Naive thymus-derived CD4-positive, alpha-beta T cell (primary cell): ENCODE measurements around the gene PIN1. TPM values are rescaled to one million over a fixed set of nuclear protein-coding genes. Genes with fewer than 3 reads are reported as not detected.
A peak's percentile ranks its signal among the peaks of the same experiment; 100 is the strongest.

ENCODE experiments used
- ATAC-seq: fragments of 150-1000 bp; cut with Tn5 transposase; 2 replicates; pipeline ENCODE4 v1.10.0; 2021; ENCODE audit warnings: mild to moderate bottlenecking, moderate library complexity
- CTCF ChIA-PET: fragments of 350-600 bp; sonication (Branson Sonifier 250); formaldehyde crosslinking; loops from one replicate; lab custom pipeline; 2021; ENCODE audit warnings: antibody characterized with exemption; lab: Charles Lee
- POLR2A ChIA-PET: fragments of 350-600 bp; sonication (Branson Sonifier 250); formaldehyde crosslinking; loops from one replicate; lab custom pipeline; 2021; ENCODE audit warnings: antibody characterized with exemption, inconsistent platforms; lab: Charles Lee
- DNase-seq, 9 donors: peaks; one replicate each; pipeline versions ENCODE4 v3.0.0 to v3.0.0-alpha.2; 2020 to 2022; ENCODE audit warnings: mixed read lengths in 1 of 9
- H3K27ac ChIP-seq: one replicate; pipeline ENCODE4 v1.7.0; 2013; ENCODE audit warnings: mild to moderate bottlenecking, low read depth, low read length, moderate library complexity
- H3K27me3 ChIP-seq, 2 donors: one replicate each; pipeline ENCODE4 v1.7.0; 2013; ENCODE audit warnings: low read length in 2 of 2, mild to moderate bottlenecking in 2 of 2, moderate library complexity in 2 of 2; ENCODE audit not compliant: control insufficient read depth in 2 of 2, insufficient read depth in 2 of 2
- H3K36me3 ChIP-seq, 3 experiments: 1 replicate in 2 of 3; 2 replicates in 1 of 3; pipeline ENCODE4 v1.7.0; 2013; ENCODE audit warnings: low read length in 3 of 3, mild to moderate bottlenecking in 3 of 3, moderate library complexity in 1 of 3; ENCODE audit not compliant: insufficient read depth in 3 of 3, control insufficient read depth in 2 of 3
- H3K4me1 ChIP-seq, 2 donors: one replicate each; pipeline ENCODE4 v1.7.0; 2013; ENCODE audit warnings: low read length in 2 of 2, mild to moderate bottlenecking in 2 of 2, moderate library complexity in 1 of 2; ENCODE audit not compliant: control insufficient read depth in 2 of 2, insufficient read depth in 2 of 2
- H3K4me3 ChIP-seq: 2 replicates; pipeline ENCODE4 v1.7.0; 2013; ENCODE audit warnings: mild to moderate bottlenecking, low read length
- H3K9me3 ChIP-seq, 3 experiments: 1 replicate in 2 of 3; 2 replicates in 1 of 3; pipeline ENCODE4 v1.7.0; 2013; ENCODE audit warnings: low read length in 3 of 3; ENCODE audit not compliant: control insufficient read depth in 2 of 3
- H3K27ac Mint-ChIP-seq, 9 donors: one replicate each; pipeline ENCODE4 v1.8.0; 2020 to 2022; ENCODE audit warnings: mixed read lengths in 9 of 9, mild to moderate bottlenecking in 8 of 9, moderate library complexity in 5 of 9, inconsistent platforms in 2 of 9
- H3K27me3 Mint-ChIP-seq, 5 donors: one replicate each; pipeline ENCODE4 v1.8.0; 2021 to 2022; ENCODE audit warnings: mixed read lengths in 5 of 5, mild to moderate bottlenecking in 1 of 5
- H3K36me3 Mint-ChIP-seq, 5 donors: one replicate each; pipeline ENCODE4 v1.8.0; 2020 to 2022; ENCODE audit warnings: mixed read lengths in 5 of 5, mild to moderate bottlenecking in 3 of 5, inconsistent platforms in 1 of 5
- H3K4me1 Mint-ChIP-seq, 7 donors: one replicate each; pipeline ENCODE4 v1.8.0; 2020 to 2022; ENCODE audit warnings: mixed read lengths in 7 of 7, mild to moderate bottlenecking in 3 of 7, inconsistent platforms in 1 of 7
- H3K4me3 Mint-ChIP-seq, 10 donors: one replicate each; pipeline ENCODE4 v1.8.0; 2020 to 2022; ENCODE audit warnings: mild to moderate bottlenecking in 10 of 10, mixed read lengths in 10 of 10, moderate library complexity in 6 of 10, inconsistent platforms in 2 of 10
- H3K9me3 Mint-ChIP-seq, 11 donors: one replicate each; pipeline ENCODE4 v1.8.0; 2020 to 2022; ENCODE audit warnings: mixed read lengths in 11 of 11, mild to moderate bottlenecking in 4 of 11, inconsistent platforms in 1 of 11, moderate library complexity in 1 of 11
- intact Hi-C, 2 donors: fragments of 100-400 bp; cut with micrococcal nuclease; formaldehyde crosslinking; loops; one replicate each; pipeline ENCODE4 v1.15.1; 2023
- polyA plus RNA-seq, 2 donors: library from polyadenylated mRNA; unstranded; fragments of 300-500 nt; fragmentation: Illumina TruSeq; gene quantifications; one replicate each; pipeline ENCODE4 v1.2.3, GENCODE V29; 2021
- total RNA-seq, 6 experiments: library from RNA in 5 of 6; stranded (reverse) in 5 of 6; gene quantifications; 1 replicate in 5 of 6; 2 replicates in 1 of 6; pipeline ENCODE4 v1.2.3 and lab custom pipeline; 2021 to 2026

The PIN1 gene
- total and polyA plus RNA-seq, 7 experiments from 2014 or later = 41.4 to 94.7 (median 69.6) TPM

DNA sequence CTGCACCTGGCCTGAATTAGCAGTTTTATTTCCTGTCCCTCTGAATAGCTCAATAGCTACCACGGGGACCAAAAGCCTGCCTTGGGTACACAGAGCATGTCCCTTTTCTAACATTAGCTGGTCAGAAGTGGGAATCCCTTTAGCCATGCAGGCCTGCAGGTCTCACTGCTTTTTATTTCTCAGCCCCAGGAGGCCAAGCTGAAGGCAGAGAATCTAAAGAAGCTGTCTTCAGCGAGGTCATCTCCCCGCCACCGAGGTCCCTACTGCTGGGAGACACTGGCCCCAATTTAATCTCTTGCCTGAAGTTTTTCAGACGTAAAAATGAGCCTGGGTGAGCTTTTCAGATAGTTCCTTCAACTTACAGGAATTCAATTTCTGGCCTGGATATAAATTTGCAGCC, 40.7 kb downstream of the PIN1 start:
- H3K4me3 ChIP-seq = no peak overlapping the region
- Mint-ChIP-seq H3K4me3 (no peak overlapping the region), H3K27ac (no peak overlapping the region), H3K9me3 (no peaks in the 10 kb centered on the region), H3K4me1 (peaks cover 0 to 10% (median 7%) of the 10 kb centered on the region in 7 donors), H3K27me3 (no peaks in the 10 kb centered on the region), H3K36me3 (peaks cover 0 to 9% (median 3%) of the 10 kb centered on the region in 5 donors)
- H3K27me3 ChIP-seq = no peaks in the 10 kb centered on the region
- DNase-seq = no peak
- no peaks in the 10 kb centered on the region for H3K36me3 ChIP-seq
- ChIA-PET CTCF (no interaction called here), POLR2A (interaction anchor here (1.1 kb wide), 2 partner anchors 10 to 49 kb away, joined by 3 read pairs; no protein-coding TSS in a partner anchor)
- ATAC-seq = no peak
- no peak overlapping the region for H3K27ac ChIP-seq
- intact Hi-C loops = no loop called here
- no peaks in the 10 kb centered on the region for H3K9me3 ChIP-seq
- no peaks in the 10 kb centered on the region for H3K4me1 ChIP-seq

DNA sequence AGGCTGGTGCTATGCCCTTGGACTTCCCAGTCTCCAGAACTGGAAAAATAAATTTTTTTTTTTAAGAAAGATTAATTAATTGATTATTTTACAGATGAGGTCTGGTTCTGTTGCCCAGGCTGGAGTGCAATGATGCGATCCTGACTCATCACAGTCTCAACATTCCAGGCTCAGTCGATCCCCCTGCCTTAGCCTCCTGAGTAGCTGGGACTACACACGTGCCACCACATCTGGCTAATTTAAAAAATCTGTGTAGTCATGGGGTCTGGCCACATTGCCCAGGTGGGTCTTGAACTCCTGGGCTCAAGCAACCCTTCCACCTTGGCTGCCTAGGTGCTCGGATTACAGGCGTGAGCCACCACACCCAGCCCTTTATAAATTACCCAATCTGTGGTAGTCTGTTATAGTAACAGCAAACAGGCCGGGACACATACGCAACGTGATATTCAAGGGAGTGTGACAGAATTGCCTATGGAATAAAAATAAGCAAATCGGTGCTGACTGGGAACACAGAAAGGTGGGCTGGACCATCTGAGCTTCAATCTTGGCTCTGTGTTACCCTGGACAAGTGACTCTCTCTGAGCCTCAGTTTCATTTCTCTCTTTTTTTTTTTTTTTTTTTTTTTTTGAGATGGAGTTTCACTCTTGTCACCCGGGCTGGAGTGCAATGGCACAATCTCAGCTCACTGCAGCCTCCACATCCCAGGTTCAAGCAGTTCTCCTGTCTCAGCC, 42.8 kb downstream of the PIN1 start:
- DNase-seq (no peak), ATAC-seq (no peak)
- no peak overlapping the region for H3K4me3 Mint-ChIP-seq
- H3K27ac ChIP-seq = no peak overlapping the region
- POLR2A ChIA-PET = interaction anchor here (1.2 kb wide), 1 partner anchor 109 kb away, joined by 3 read pairs; the partner anchor contains the start of gene ZNF846
- H3K4me3 ChIP-seq = no peak overlapping the region
- no peaks in the 10 kb centered on the region for H3K9me3 ChIP-seq
- no peaks in the 10 kb centered on the region for H3K27me3 ChIP-seq
- peaks cover 0 to 3% (median 0%) of the 10 kb centered on the region in 5 donors for H3K36me3 Mint-ChIP-seq
- H3K4me1 Mint-ChIP-seq = peaks cover 0 to 9% (median 3%) of the 10 kb centered on the region in 7 donors
- intact Hi-C loops = no loop called here
- no peaks in the 10 kb centered on the region for H3K9me3 Mint-ChIP-seq
- CTCF ChIA-PET = interaction anchor here (0.7 kb wide), 1 partner anchor 27 kb away, joined by 4 read pairs; no protein-coding TSS in a partner anchor
- H3K36me3 ChIP-seq = no peaks in the 10 kb centered on the region
- no peaks in the 10 kb centered on the region for H3K4me1 ChIP-seq
- no peaks in the 10 kb centered on the region for H3K27me3 Mint-ChIP-seq
- H3K27ac Mint-ChIP-seq = peak overlapping the region in 2 of 9 donors; percentile 51 to 88

DNA sequence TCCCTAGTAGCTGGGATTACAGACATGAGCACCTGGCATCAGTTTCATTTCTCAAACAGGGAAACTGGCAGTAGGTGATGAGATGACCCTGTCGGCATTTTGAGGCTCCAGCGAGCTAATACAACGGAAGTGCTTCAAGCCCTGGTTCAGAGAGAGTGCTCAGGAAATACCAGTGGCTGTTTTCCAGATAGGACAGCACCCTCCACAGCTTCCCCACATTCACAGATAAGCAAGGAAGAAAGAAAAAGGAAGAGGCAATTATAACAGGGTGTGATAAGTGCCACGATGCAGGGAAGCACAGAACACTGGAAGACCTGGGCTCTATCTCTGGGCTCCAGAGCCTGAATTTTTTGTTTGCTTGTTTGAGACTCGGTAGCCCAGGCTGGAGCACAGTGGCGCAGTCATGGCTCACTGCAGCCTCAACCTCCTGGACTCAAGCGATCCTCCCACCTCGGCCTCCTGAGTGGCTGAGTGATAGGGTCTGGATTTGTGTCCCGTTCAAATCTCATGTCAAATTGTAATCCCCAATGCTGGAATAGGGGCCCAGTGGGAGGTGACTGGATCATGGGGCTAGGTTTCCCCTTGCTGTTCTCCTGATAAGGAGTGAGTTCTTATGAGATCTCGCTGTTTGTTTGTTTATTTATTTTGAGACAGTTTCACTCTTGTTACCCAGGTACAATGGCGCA, 43.5 kb downstream of the PIN1 start:
- peak overlapping the region in 1 of 10 donors; percentile 39 for H3K4me3 Mint-ChIP-seq
- Histone ChIP-seq H3K27me3 (no peaks in the 10 kb centered on the region), H3K4me1 (no peaks in the 10 kb centered on the region), H3K9me3 (no peaks in the 10 kb centered on the region), H3K4me3 (no peak overlapping the region), H3K27ac (no peak overlapping the region), H3K36me3 (no peaks in the 10 kb centered on the region)
- POLR2A ChIA-PET = interaction anchor here (1.2 kb wide), 1 partner anchor 110 kb away, joined by 3 read pairs; the partner anchor contains the start of gene ZNF846
- CTCF ChIA-PET = interaction anchor here (0.7 kb wide), 1 partner anchor 27 kb away, joined by 4 read pairs; no protein-coding TSS in a partner anchor
- H3K36me3 Mint-ChIP-seq = peaks cover 0 to 3% (median 0%) of the 10 kb centered on the region in 5 donors
- ATAC-seq = no peak
- no peak for DNase-seq
- peaks cover 0 to 9% (median 3%) of the 10 kb centered on the region in 7 donors for H3K4me1 Mint-ChIP-seq
- peak overlapping the region in 3 of 9 donors; percentile 29 to 88 (median 51) for H3K27ac Mint-ChIP-seq
- no peaks in the 10 kb centered on the region for H3K27me3 Mint-ChIP-seq
- intact Hi-C loops = no loop called here
- H3K9me3 Mint-ChIP-seq = no peaks in the 10 kb centered on the region

DNA sequence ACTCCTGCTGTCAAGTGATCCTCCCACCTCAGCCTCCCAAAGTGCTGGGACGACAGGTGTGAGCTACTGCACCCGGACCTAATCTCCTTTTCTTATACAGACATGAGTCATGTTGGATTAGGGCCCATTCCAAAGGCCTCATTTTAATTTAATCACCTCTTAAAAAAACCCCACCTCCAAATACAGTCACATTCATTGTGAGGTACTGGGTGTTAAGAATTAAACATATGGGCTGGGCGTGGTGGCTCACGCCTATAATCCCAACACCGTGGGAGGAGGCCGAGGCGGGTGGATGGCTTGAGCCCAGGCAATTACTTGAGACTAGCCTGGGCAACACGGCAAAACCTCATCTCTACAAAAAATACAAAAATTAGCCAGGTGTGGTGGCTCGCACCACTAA, 46.6 kb downstream of the PIN1 start:
- peaks cover 0 to 3% (median 0%) of the 10 kb centered on the region in 5 donors for H3K36me3 Mint-ChIP-seq
- CTCF ChIA-PET = no interaction called here
- Histone ChIP-seq H3K36me3 (no peaks in the 10 kb centered on the region), H3K9me3 (no peaks in the 10 kb centered on the region), H3K27ac (no peak overlapping the region), H3K27me3 (no peaks in the 10 kb centered on the region), H3K4me3 (no peak overlapping the region), H3K4me1 (no peaks in the 10 kb centered on the region)
- peaks cover 0 to 2% (median 0%) of the 10 kb centered on the region in 5 donors for H3K27me3 Mint-ChIP-seq
- no peak for ATAC-seq
- intact Hi-C loops = no loop called here
- no peak overlapping the region for H3K4me3 Mint-ChIP-seq
- H3K27ac Mint-ChIP-seq = no peak overlapping the region
- no peak for DNase-seq
- peaks cover 0 to 11% (median 3%) of the 10 kb centered on the region in 7 donors for H3K4me1 Mint-ChIP-seq
- H3K9me3 Mint-ChIP-seq = no peaks in the 10 kb centered on the region
- POLR2A ChIA-PET = no interaction called here

DNA sequence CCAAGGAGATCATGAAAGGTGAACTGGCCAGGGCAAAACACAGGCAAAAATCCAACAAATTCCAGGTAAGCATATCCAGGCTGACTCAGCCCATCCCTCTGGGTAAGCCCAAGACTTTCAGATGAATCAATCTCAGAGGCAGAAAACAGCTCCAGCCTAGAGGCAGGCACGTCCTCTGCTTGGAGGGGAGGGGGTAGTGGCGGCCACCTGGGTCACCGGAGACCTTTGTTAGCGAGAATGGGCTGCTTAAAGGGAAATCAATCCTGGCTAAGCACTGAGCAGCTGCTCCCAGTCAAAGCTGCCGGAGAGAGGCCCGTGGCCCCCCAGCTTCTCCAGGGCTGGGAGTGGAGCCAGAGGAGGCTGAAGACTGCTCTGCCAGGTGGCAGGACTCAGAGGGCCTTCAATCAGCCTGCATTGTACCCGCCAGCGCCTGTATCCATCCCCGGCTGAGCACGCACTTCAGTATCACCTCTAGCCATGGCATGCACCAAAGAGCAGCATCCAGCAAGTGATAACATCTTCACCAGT, 48.2 kb downstream of the PIN1 start:
- no peaks in the 10 kb centered on the region for H3K4me1 ChIP-seq
- no peaks in the 10 kb centered on the region for H3K36me3 ChIP-seq
- intact Hi-C loops = no loop called here
- H3K4me3 Mint-ChIP-seq = no peak overlapping the region
- H3K4me3 ChIP-seq = no peak overlapping the region
- H3K27me3 ChIP-seq = no peaks in the 10 kb centered on the region
- DNase-seq (no peak), ATAC-seq (no peak)
- H3K9me3 Mint-ChIP-seq = no peaks in the 10 kb centered on the region
- peaks cover 0 to 3% (median 0%) of the 10 kb centered on the region in 5 donors for H3K36me3 Mint-ChIP-seq
- H3K27ac ChIP-seq = no peak overlapping the region
- no peaks in the 10 kb centered on the region for H3K9me3 ChIP-seq
- ChIA-PET POLR2A (interaction anchor here (0.6 to 0.8 kb wide), 2 partner anchors 26 to 27 kb away, joined by 3 to 4 read pairs; no protein-coding TSS in a partner anchor), CTCF (interaction anchor here (0.6 kb wide), 1 partner anchor 295 kb away, joined by 3 read pairs; no protein-coding TSS in a partner anchor)
- H3K4me1 Mint-ChIP-seq = peaks cover 0 to 11% (median 3%) of the 10 kb centered on the region in 7 donors
- peaks cover 0 to 4% (median 0%) of the 10 kb centered on the region in 5 donors for H3K27me3 Mint-ChIP-seq
- peak overlapping the region in 1 of 9 donors; percentile 14 for H3K27ac Mint-ChIP-seq

DNA sequence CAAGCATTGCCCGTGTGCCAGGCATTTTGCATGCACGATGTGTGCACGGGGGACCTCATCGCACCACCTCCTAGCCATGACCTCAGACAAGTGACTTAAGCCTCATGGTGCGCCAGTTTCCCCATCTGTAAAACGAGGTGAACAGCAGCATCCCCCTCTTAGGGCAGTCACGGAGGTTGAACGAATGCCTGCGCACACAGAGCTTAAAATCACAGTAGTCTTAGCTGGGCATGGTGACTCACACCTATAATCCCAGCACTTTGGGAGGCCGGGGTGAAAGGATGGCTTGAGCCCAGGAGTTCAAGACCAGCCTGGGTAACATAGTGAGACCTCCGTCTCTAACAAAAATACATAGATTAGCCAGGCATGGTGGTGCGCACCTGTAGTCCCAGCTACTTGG, 48.6 kb downstream of the PIN1 start:
- Histone ChIP-seq H3K27me3 (no peaks in the 10 kb centered on the region), H3K36me3 (no peaks in the 10 kb centered on the region), H3K4me3 (no peak overlapping the region), H3K4me1 (no peaks in the 10 kb centered on the region), H3K9me3 (no peaks in the 10 kb centered on the region), H3K27ac (no peak overlapping the region)
- no peak for DNase-seq
- Mint-ChIP-seq H3K4me1 (peaks cover 0 to 9% (median 0%) of the 10 kb centered on the region in 7 donors), H3K4me3 (no peak overlapping the region), H3K27ac (no peak overlapping the region), H3K36me3 (no peaks in the 10 kb centered on the region), H3K27me3 (peaks cover 0 to 7% (median 0%) of the 10 kb centered on the region in 5 donors), H3K9me3 (no peaks in the 10 kb centered on the region)
- ChIA-PET POLR2A (no interaction called here), CTCF (interaction anchor here (0.6 kb wide), 1 partner anchor 294 kb away, joined by 3 read pairs; no protein-coding TSS in a partner anchor)
- intact Hi-C loops = no loop called here
- ATAC-seq = no peak
